SK-MEL-5 (cell line): ENCODE results near the gene C6orf120. TPM values are rescaled to one million over a fixed set of nuclear protein-coding genes. Genes with fewer than 3 reads are reported as not detected.
A peak's percentile ranks its signal among the peaks of the same experiment; 100 is the strongest.

ENCODE experiments used
- DNase-seq: peaks from one replicate; pipeline ENCODE4 v3.0.0-alpha.2; 2016; ENCODE audit warnings: low read depth, low spot score
- in situ Hi-C: cut with HindIII; loops from 2 replicates; pipeline ENCODE4 v1.10.0; 2016; ENCODE audit warnings: low sequenced_read_pairs, high pct_unique_total_duplicates, low pct_unique_long_range_greater_than_20kb
- polyA plus RNA-seq, 2 experiments: library from polyadenylated mRNA; depleted of rRNA; stranded (reverse); fragments of >200 nt; gene quantifications; 2 replicates each; pipeline ENCODE4 v1.2.3, GENCODE V29; 2015
- total RNA-seq: library from RNA; depleted of rRNA; stranded (reverse); fragments of >200 nt; shearing (Covaris generic); gene quantifications from 2 replicates; pipeline ENCODE4 v1.2.3, GENCODE V29; 2014; rRNA removed

The C6orf120 gene
- 48.8 and 51.8 TPM in 2 replicates for total RNA-seq
- polyA plus RNA-seq (2015; cell fraction: cytosol; rRNA removed), result 55.2 and 67.5 TPM in 2 replicates
- 38.9 and 41.0 TPM in 2 replicates for polyA plus RNA-seq (2015; cell fraction: nucleus; rRNA removed)

DNA sequence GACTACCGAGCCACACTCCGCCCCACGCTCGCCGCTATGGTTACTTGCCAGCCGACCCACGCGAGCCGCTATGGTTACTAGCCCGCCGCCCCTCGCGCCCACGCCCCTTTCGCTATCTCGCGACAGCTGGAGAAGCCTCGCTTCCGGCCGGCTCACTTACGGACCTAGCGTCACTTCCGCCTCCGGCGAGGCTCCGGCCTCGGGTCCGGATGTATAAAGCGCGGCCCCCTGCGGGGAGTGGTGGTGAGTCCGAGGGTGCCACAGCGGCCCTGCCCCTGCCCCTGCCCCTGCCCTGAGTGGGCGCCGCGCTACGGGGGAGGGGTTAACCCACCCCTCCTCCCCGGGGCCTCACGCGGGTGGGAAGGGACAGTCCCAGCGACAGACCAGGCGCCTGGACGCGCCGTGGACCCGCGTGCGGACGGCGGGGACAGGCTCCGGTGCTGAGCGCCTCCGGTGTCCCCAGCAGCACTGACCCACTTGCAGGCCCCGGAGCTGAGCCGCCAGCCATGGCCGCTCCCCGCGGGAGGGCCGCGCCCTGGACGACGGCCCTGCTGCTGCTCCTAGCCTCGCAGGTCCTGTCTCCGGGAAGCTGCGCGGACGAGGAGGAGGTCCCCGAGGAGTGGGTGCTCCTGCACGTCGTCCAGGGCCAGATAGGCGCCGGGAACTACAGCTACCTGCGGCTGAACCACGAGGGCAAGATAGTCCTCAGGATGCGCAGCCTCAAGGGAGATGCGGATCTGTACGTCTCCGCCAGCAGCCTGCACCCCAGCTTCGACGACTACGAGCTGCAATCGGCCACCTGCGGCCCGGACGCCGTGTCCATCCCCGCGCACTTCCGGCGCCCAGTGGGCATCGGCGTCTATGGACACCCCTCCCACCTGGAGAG, at the start of gene C6orf120, which contains the start of gene WDR27:
Gene C6orf120 (plus strand): TSS at position 173 of the 886 bp plus-strand sequence. CDS start 334 bp downstream, at position 507.
Gene WDR27 (minus strand): TSS at position 76 of the 886 bp plus-strand sequence. CDS start 13,024 bp downstream, outside the sequence.
- in situ Hi-C loops, result no loop called here
- peak; percentile 94 for DNase-seq

DNA sequence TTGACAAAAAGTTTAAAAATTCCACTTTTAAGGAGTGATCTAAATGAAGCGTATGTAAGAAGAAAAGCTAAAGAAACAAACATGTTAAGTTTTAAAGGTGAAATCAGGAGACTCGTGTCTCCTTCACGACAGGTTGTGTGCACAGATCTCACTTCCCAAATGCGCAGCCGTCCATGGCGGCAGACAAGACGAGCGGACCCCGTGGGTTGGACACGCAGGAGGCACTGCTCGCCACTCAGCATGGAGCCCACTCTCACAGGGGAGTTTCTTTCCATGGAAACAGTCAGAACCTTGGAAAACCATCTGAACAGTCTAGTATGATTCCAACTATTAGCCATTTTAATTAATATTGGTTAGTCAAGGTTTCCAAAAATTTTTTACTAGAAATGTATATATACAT, 49.0 kb upstream of the C6orf120 start:
- in situ Hi-C loops, result no loop called here
- no peak for DNase-seq

DNA sequence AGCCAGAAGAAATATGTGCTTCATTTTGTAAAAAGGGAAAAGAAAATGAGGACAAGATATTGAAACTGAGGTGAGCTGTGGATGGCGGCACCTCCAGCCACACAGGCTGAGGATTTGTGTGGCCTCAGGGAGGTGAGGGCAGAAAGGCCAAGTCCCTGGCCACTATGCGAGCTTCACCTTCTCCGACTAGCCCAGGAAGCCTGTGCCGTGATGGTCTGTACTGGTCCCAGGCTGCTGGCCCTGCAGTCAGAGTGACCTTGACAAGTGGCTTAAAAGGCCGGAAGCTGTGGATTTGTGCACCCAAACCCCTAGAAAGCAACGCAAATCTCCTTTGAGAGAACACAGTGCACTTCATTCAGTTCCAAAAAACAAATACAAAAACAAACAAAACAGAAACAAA, 48.2 kb upstream of the C6orf120 start:
- in situ Hi-C loops, result no loop called here

DNA sequence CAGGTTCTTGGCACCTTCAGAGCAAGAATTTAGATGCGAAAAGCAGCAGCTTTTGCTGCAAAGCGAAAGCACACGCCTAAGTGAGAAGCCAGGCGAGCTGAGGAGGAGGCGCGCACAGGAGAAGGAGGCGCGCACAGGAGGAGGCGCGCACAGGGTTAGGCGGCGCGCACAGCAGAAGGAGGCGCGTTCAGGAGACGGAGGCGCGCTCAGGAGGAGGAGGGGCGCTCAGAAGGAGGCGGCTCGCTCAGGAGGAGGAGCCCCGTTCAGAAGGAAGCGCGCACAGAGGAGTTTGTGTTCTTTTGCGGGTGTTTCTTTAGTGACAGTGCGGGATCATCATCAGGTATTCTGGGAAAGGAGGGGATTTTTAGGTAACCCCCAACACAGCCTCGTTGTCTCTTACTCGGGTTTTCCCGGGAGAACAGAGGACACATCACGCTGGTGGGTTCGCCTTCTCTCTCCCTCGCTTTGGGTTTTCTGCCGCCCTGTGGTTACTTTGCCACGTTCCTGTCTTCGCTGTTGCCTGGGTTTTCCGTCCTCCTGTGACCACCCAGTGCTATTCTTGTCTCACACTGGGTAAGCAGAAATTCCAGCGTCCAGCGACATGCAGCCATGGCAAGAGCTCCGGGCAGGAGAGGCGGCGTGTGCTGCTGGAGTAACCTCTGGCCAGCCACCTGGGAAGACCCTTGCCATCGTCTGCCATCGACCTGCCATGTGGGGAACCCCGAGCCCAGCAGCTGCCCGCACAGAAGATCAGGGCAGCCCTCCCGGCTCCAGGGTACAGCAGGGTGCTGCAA, 47.1 kb upstream of the C6orf120 start:
- DNase-seq, result peak; percentile 54
- in situ Hi-C loops, result no loop called here

More for the DNA sequence above, 48.2 kb upstream of the C6orf120 start:
- DNase-seq, result no peak

DNA sequence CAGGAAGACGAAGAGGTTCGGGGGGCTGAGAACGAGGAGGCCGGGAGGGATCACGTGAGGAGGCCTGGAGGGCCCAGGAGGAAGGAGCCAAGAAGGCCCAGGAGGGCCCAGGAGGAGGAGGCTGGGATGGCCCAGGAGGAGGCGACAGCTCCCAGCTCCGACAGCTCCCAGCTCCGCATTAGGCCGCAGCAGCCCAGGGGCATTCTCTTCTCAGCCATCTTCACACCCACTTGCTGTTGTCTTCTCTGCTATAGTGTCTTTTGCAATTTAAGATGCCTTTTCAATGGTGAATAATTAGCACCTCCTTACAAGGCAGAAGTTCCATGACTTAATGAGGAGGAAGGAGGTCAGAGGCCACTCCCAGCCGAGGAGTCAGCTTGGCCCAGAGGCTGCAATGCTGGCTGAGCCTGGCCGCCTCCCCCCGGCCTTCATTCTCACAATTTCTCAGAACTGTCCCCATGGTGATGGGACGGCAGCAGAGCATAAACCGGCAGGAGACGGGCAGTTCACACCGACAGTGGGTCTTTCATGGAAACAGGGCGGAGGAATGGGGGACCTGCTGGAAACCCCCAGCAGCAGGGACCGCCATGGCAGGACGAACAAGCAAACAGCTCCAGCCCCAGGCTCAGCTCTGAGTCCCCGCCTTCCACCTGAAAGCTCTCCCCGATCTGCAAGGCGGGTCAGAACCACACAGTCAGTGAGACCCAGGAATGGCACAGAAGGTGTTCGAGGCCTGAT, 45.2 kb upstream of the C6orf120 start:
- in situ Hi-C loops, result no loop called here
- no peak for DNase-seq

DNA sequence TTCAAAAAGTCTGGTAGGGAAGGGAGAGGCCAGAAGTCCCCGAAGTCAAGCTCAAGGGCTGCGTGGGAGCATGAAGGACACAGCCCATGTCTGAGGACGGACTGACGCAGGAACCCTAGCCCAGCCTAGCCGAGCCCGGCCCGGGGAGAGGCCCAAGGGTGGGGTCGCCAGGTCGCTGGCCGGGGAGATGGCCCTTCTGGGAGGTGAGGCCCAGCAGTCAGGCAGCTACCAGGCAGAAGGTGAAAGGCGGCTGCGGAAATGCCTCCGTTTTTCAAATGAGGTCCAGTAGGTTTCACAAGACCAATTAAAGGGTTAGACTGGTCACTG, 44.7 kb upstream of the C6orf120 start:
- DNase-seq, result no peak
- in situ Hi-C loops, result no loop called here

DNA sequence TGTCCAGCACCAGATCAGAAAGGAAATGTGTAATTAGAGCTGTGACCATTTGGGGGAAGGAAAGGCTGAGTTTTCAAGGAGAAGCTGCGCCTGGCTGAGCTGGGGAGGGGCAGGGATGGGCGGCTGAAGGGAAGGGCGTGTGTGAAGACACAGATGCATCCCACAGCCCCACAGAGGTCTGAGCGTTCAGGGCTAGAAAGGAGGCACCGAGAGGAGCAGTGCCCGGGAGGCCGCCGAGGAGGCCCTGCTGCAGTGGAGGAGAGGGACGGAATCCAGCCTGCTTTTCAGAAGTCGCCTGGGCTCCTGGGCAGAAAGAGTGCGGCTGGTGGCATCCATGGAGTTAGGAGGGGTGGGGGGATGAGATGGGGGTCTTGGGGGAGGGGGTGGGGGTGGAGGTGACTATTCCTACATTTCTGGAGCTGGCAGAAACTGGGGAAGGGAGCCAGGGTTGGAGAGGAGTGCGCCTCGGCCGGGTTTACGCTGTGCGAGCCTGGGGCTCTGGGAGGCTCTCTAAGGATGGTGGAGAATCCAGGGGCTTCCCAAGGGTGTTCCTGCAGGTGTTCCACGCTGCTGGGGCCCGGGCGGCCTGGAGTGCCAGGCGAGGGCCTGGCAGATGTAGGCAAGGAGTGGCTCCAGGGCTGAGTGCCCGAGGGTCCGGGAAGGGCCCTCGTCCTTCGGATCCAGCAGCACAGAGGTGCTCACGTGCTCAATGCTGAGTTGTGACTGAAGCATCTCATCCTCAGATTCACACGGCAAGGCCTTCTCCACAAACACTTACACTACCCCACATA, 41.9 kb upstream of the C6orf120 start:
- in situ Hi-C loops, result no loop called here
- no peak for DNase-seq

DNA sequence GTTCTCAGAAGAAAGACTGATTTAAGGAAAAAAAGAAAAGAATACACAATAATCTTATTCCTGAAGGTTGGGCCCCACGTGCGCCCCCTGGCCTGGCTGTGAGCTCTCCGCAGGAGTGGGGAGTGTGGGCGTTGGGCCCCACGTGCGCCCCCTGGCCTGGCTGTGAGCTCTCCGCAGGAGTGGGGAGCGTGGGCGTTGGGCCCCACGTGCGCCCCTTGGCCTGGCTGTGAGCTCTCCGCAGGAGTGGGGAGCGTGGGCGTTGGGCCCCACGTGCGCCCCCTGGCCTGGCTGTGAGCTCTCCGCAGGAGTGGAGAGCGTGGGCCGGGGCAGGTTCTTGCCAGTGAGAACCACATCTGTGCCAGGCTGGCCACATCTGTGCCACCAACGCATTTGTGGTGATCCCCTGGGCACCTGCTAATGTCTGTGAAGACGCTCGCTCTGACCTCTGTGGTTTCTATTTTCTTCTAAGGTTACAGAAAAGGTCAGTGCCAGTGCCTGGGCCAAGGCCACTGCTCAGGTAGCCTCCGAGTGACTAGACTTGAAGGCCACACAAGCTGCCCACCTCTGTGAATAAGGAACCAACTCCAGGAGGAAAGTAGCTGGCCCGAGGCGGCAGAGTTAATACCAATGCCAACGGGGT, 41.1 kb upstream of the C6orf120 start:
- no peak for DNase-seq
- in situ Hi-C loops, result no loop called here

DNA sequence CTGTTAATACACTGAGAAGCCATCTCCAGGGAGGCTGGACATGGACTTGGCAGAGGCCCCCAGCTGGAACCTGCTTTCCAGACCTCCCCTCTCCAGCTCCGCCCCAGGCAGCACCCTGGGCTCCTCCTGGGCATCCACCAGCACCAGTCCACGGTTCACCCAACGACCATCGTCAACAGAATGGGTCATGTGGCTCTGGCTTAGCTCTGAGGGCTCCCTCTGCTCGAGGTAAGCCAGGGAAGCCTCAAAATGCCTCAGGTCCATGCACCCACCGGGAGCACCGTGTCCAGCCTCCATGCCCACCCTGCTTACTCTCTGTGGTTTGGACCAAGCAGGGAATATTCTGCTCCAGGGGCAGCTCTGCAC, 40.6 kb upstream of the C6orf120 start:
- no peak for DNase-seq
- in situ Hi-C loops, result no loop called here

DNA sequence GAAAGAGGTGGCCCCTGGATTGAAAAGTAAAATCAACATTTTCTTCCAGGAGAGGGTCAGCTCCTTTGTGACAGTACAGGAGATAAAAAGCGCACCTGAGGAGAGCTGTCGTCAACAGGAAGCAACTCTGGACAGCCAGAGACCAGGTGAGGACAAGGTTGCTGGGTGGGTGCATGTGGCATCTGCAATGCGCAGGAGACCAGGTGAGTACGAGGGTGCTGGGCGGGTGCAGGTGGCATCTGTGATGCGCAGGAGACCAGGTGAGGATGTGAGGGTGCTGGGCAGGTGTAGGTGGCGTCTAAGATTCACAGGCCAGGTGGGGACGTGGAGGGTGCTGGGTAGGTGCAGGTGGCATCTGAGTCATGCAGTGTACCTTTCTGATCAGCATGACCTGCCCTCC, 38.5 kb upstream of the C6orf120 start:
- DNase-seq, result no peak
- in situ Hi-C loops, result no loop called here

DNA sequence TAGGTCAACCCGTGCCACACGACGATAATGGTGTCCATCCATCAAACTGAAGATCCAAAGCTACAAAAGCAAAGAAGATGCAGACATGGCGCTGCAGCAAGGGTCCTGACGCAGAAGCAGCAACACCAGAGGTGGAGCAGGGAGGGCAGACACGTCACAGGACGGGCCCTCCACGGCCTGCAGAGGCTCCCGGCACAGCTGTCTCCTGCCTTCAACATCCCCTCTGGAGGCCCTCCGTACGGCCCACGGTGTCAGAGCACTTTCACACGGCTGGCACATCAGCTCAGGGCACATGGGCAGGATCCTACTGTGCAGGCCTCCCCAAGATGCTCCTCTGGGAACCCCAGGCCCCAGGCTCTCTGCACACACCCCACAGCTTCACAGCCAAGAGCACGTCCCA, 37.7 kb upstream of the C6orf120 start:
- in situ Hi-C loops, result no loop called here
- DNase-seq, result no peak

DNA sequence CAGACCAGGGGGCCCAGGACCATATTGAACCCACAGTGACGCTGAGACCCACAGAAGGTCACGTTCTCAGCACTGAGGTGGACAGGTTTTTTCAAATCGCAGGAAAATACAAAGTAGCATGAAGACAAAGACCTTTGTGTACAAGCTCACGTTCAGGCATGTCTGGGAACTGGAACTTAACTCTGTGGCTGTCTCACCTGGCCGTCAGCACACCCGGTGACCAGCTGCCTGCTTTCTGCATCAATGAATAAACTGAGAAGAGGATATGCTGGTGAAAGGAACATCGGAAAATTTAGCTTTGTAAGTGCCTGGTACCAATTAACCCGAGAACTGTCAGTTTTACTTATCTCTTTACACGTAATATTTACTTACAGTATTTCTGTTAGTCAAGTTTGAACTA, 36.6 kb upstream of the C6orf120 start:
- no peak for DNase-seq
- in situ Hi-C loops, result no loop called here

DNA sequence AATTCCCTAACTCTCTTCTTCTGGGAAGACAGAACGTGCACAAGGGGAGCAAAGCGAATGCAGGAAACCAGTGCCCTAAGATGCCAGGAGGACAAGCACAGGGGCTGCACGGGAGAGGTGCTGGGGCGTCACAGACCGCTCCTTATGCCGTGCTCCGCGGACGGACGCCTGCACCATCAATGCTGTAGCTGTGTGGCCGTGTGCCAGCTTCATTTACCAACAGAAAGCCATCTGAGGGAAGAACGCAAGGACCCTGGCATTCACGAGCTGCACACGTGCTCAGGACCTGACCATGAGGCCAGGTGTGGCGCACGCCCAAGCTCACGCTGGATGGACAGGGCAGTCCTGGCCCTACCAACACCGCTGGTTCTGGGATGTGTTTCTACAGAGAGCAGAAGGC, 35.5 kb upstream of the C6orf120 start:
- DNase-seq, result no peak
- in situ Hi-C loops, result no loop called here

DNA sequence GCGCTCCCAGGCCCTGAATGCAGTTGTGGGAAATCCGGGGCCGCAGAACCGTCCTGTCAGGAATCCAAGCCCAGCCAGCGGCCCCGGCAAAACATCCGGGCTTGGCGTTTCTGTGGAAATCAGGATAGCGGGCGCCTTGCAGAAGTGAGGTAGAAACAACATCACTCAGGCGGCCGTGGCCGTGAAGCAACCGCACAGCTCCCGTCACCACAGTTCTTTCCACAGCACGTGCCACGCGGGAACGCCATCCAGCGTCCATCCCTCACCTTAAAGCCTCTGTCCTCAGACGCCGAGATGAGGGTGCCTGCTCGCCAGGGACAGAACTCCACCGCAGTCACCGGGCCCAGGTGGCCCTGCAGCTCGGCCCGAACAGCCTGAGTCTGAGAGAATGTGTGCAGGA, 34.2 kb upstream of the C6orf120 start:
- DNase-seq, result no peak
- in situ Hi-C loops, result no loop called here

DNA sequence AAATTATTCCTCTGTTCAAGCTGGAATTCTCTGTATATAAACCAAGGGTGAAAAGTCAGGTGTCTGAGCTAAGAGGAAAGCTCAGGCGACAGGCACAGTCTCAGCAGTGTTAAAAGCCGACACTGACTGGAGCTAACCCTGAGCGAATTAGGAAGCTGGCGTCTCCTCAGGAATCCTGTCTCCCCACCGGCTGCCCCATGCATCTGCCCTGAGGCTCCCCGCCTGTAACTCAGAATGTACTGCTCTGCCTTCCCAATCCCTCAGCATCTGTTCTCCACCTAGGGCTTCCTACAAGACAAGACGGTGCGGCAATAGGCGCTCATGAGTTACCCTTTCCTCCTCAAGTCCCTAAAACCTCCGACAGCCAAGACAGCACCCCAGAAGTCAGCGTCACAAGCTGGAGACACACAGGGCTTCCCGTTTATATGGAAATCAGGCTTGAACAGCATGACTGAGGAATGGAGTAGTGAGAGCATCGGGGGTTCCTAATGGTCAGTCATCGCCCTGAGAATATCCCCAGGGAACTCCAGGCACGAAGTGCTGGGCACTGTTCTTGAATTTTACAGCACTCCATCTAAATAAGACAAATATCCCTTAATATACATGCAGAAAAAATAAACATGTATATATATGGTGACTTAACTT, 33.6 kb upstream of the C6orf120 start:
- in situ Hi-C loops, result no loop called here
- DNase-seq, result no peak

DNA sequence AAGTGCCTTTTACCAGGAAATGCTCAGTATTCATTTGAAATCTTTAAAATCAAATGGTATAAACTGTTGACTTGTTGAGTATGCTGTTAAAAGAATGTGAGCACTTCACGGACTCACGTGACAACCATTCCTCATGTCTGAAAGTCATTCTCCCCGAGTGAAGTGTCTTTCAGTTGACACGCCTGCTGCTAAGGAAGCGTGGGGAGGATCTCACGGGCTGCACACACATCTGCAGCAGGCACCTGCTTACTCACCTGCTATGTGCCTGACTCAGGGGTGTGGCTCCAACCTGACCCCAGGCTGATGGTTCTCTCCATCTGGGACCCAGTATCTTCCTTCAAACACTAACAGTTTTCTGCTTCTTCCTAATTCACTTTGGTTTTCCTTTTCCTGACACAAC, 32.8 kb upstream of the C6orf120 start:
- in situ Hi-C loops, result no loop called here
- no peak for DNase-seq
